Stomach (tissue), 9 donors: ENCODE results near the gene EPB41L3. TPM values are rescaled to one million over a fixed set of nuclear protein-coding genes. Genes with fewer than 3 reads are reported as not detected.

Experiments used
- DNase-seq, 2 donors: peaks; one replicate each; pipeline versions ENCODE4 v3.0.0 to v3.0.0-alpha.2; 2013 to 2019
- H3K27ac ChIP-seq, 5 donors: fragments of 200-600 bp in 4 of 5; sonication (generic) in 4 of 5; one replicate each; pipeline ENCODE4 v1.5.1; 2013 to 2019; ENCODE audit warnings: mild to moderate bottlenecking in 1 of 5, moderate library complexity in 1 of 5
- H3K27me3 ChIP-seq, 3 donors: fragments of 200-600 bp; sonication (generic); one replicate each; pipeline ENCODE4 v1.5.1; 2017 to 2019; ENCODE audit warnings: mixed run types in 1 of 3
- H3K36me3 ChIP-seq, 4 donors: fragments of 200-600 bp; sonication (generic); 1 replicate in 3 of 4; 2 replicates in 1 of 4; pipeline ENCODE4 v1.5.1; 2016 to 2019
- H3K4me1 ChIP-seq, 4 donors: fragments of 200-600 bp; sonication (generic); one replicate each; pipeline ENCODE4 v1.5.1; 2016 to 2019
- H3K4me3 ChIP-seq, 4 donors: fragments of 200-600 bp; sonication (generic) in 3 of 4; one replicate each; pipeline ENCODE4 v1.5.1; 2016 to 2019; ENCODE audit warnings: mild to moderate bottlenecking in 1 of 4
- H3K9me3 ChIP-seq, 4 donors: fragments of 200-600 bp; sonication (generic); one replicate each; pipeline ENCODE4 v1.5.1; 2016 to 2019
- CTCF ChIP-seq, 7 experiments: fragments of 450-650 bp in 4 of 7; fragments of 200-600 bp in 3 of 7; sonication (generic) in 3 of 7; IDR thresholded peaks; one replicate each; pipeline ENCODE4 v1.5.1; 2016 to 2019; ENCODE audit warnings: antibody characterized with exemption in 7 of 7, control low read depth in 2 of 7, mild to moderate bottlenecking in 1 of 7
- EP300 ChIP-seq: sonication (generic); formaldehyde crosslinking; IDR thresholded peaks from one replicate; pipeline ENCODE4 v1.6.1; 2017; ENCODE audit warnings: antibody characterized with exemption
- POLR2A ChIP-seq, 4 donors: fragments of 450-650 bp; IDR thresholded peaks; one replicate each; pipeline ENCODE4 v1.6.1; 2016; ENCODE audit warnings: antibody characterized with exemption in 4 of 4, control low read depth in 2 of 4, mild to moderate bottlenecking in 1 of 4, moderate library complexity in 1 of 4
- POLR2AphosphoS5 ChIP-seq, 3 donors: sonication (generic); formaldehyde crosslinking; IDR thresholded peaks; one replicate each; pipeline ENCODE4 v1.6.1; 2016; ENCODE audit warnings: antibody characterized with exemption in 3 of 3
- WGBS, 5 donors: extraction: QIAGEN DNeasy Blood & Tissue Kit in 3 of 5; methylation state at CpG; one replicate each; pipeline versions ENCODE4 v1.1.5 to v1.1.7; 2013 to 2018; 5-methylcytosine and 5-hydroxymethylcytosine counted together
- intact Hi-C: fragments of 100-400 bp; cut with DNase I; formaldehyde crosslinking; loops from one replicate; pipeline ENCODE4 v1.15.1; 2023; ENCODE audit warnings: low total_unique reads
- polyA plus RNA-seq, 3 donors: library from polyadenylated mRNA; stranded (reverse); fragments of 200-250 nt; gene quantifications; one replicate each; pipeline ENCODE4 v1.2.3, GENCODE V29; 2013
- total RNA-seq, 5 donors: library from RNA; depleted of rRNA; stranded (reverse); fragments of >200 nt; gene quantifications; one replicate each; pipeline versions ENCODE4 v1.1.0 to v1.2.3, GENCODE V29; 2014 to 2016
- donor health status: healthy with polysubstance abuse.
- donor health status: Bipolar disorder and iron deficiency.
- donor health status: healthy.

The EPB41L3 gene
- total and polyA plus RNA-seq, 8 donors: 3.5 to 120 (median 11.9) TPM

GRCh38 chr18:5415031-5415430 lies 128.8 kb downstream of the EPB41L3 start:
- Histone ChIP-seq H3K27me3 (no peaks in the 10 kb centered on the region), H3K9me3 (no peaks in the 10 kb centered on the region), H3K27ac (no peak overlapping the region), H3K4me1 (no peaks in the 10 kb centered on the region), H3K4me3 (no peak overlapping the region), H3K36me3 (no peaks in the 10 kb centered on the region)
- no peak for TF ChIP-seq CTCF (IDR thresholded peaks at IDR 0.05)
- intact Hi-C loops: no loop called here
- no peak for DNase-seq
- 86 to 92% (median 87%) methylated on average over 4 of the region's 4 CpGs for WGBS, 5 donors

DNA sequence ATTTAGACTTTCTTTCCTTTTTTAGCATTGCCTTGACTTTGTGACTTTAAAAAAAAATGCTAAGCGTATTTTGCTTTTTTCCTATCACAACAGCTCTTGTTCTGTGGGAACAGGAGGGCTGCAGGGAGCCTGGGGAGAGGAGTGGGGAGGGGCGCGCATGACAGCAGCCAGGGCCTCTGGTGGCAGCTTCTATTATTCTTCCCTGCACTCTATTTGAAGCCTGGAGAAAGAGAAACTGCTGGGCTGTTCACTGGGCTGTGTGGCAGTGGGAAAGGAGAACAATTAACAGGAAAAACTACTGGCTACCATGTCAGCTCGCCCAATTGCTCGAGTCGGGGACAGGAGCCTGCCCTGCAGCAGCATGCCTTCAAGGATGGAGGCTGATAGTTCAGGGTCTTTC lies 129.3 kb downstream of the EPB41L3 start:
- DNase-seq: peak in 1 of 2 donors; percentile 21
- Histone ChIP-seq H3K4me3 (no peak overlapping the region), H3K27ac (no peak overlapping the region), H3K27me3 (no peaks in the 10 kb centered on the region), H3K4me1 (no peaks in the 10 kb centered on the region), H3K9me3 (no peaks in the 10 kb centered on the region), H3K36me3 (no peaks in the 10 kb centered on the region)
- 52 to 69% (median 58%) methylated on average over 6 of the region's 6 CpGs for WGBS, 5 donors
- no peak for TF ChIP-seq CTCF (IDR thresholded peaks at IDR 0.05)
- no peak for TF ChIP-seq EP300
- no peak for TF ChIP-seq POLR2AphosphoS5 (IDR thresholded peaks at IDR 0.05)
- TF ChIP-seq POLR2A (IDR thresholded peaks at IDR 0.05): no peak
- intact Hi-C loops: no loop called here

GRCh38 chr18:5413447-5413846 lies 130.3 kb downstream of the EPB41L3 start:
- no peaks in the 10 kb centered on the region for H3K36me3 ChIP-seq
- no peaks in the 10 kb centered on the region for H3K27me3 ChIP-seq
- H3K4me3 ChIP-seq: no peak overlapping the region
- no peaks in the 10 kb centered on the region for H3K9me3 ChIP-seq
- no peak overlapping the region for H3K27ac ChIP-seq
- 52 to 76% (median 71%) methylated on average over 2 of the region's 2 CpGs for WGBS, 5 donors
- TF ChIP-seq CTCF (IDR thresholded peaks at IDR 0.05): no peak
- no peaks in the 10 kb centered on the region for H3K4me1 ChIP-seq
- intact Hi-C loops: no loop called here
- peak in 1 of 2 donors; percentile 15 for DNase-seq

DNA sequence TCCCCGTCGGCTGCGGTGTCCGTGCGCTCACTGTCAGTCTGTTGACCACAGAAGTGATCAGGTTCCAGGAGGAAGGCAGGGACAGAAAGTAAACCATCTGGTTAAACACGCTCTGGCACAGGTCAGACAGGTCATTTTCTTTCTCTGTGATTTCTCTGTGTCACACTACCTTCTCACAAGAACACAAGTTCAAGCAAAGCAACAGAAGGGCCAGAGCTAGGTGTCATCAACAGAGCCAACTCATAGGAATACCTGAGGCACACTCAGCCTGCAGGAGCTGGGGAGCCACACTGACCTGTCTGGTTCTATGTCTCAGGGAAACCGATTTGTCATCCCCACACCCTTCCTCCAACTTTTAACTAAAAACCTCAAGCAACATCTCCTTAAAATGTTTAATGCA lies 133.2 kb downstream of the EPB41L3 start:
- Histone ChIP-seq H3K4me1 (no peaks in the 10 kb centered on the region), H3K4me3 (no peak overlapping the region), H3K27ac (no peak overlapping the region), H3K27me3 (no peaks in the 10 kb centered on the region), H3K36me3 (peaks cover 0 to 5% (median under 1%) of the 10 kb centered on the region in 4 donors), H3K9me3 (no peaks in the 10 kb centered on the region)
- DNase-seq: no peak
- intact Hi-C loops: no loop called here
- WGBS, 5 donors: 77 to 84% (median 81%) methylated on average over 7 of the region's 7 CpGs
- TF ChIP-seq POLR2A (IDR thresholded peaks at IDR 0.05) (no peak), CTCF (IDR thresholded peaks at IDR 0.05) (no peak), EP300 (no peak), POLR2AphosphoS5 (IDR thresholded peaks at IDR 0.05) (no peak)

GRCh38 chr18:5398269-5398668 lies 145.5 kb downstream of the EPB41L3 start:
- Histone ChIP-seq H3K27me3 (no peaks in the 10 kb centered on the region), H3K4me1 (no peaks in the 10 kb centered on the region), H3K4me3 (no peak overlapping the region), H3K27ac (no peak overlapping the region), H3K36me3 (peaks cover 0 to 21% (median 14%) of the 10 kb centered on the region in 4 donors), H3K9me3 (peaks cover 0 to 4% (median 0%) of the 10 kb centered on the region in 4 donors)
- TF ChIP-seq CTCF (IDR thresholded peaks at IDR 0.05): no peak
- intact Hi-C loops: no loop called here
- no peak for DNase-seq
- 89 to 96% (median 92%) methylated on average over 8 of the region's 8 CpGs for WGBS, 5 donors
